HepG2 (cell line): ENCODE measurements around the gene CALM1. TPM values are rescaled to one million over a fixed set of nuclear protein-coding genes. Genes with fewer than 3 reads are reported as not detected.
A peak's percentile ranks its signal among the peaks of the same experiment; 100 is the strongest.

Experiments used
- BRCA1 ChIP-seq: sonication (generic); formaldehyde crosslinking; IDR thresholded peaks from 2 replicates; pipeline ENCODE4 v1.4.0; 2020; ENCODE audit warnings: missing genetic modification reagents
- ELF3 ChIP-seq: IDR thresholded peaks from 2 replicates; pipeline ENCODE4 v1.6.1; 2016; ENCODE audit warnings: missing genetic modification reagents, missing compliant biosample characterization
- FOXM1 ChIP-seq: sonication (generic); formaldehyde crosslinking; IDR thresholded peaks from 2 replicates; pipeline ENCODE4 v1.5.0; 2020; ENCODE audit warnings: missing genetic modification reagents
- KDM5A ChIP-seq: fragments of 200-600 bp; sonication (generic); IDR thresholded peaks from 2 replicates; pipeline ENCODE4 v1.7.0; 2018; ENCODE audit warnings: antibody characterized with exemption, mild to moderate bottlenecking, low read length, borderline replicate concordance
- KLF13 ChIP-seq: sonication (generic); formaldehyde crosslinking; IDR thresholded peaks from 2 replicates; pipeline ENCODE4 v1.4.0; 2020; ENCODE audit warnings: mild to moderate bottlenecking, missing genetic modification reagents
- MTF1 ChIP-seq: sonication (generic); formaldehyde crosslinking; IDR thresholded peaks from 2 replicates; pipeline ENCODE4 v1.5.0; 2020; ENCODE audit warnings: missing genetic modification reagents
- NFATC3 ChIP-seq: sonication (generic); formaldehyde crosslinking; IDR thresholded peaks from 2 replicates; pipeline ENCODE4 v1.5.1; 2020; ENCODE audit warnings: mild to moderate bottlenecking, missing genetic modification reagents
- NR2C2 ChIP-seq: sonication (generic); formaldehyde crosslinking; IDR thresholded peaks from 2 replicates; pipeline ENCODE4 v1.4.0; 2020; ENCODE audit warnings: missing genetic modification reagents, mild to moderate bottlenecking, moderate library complexity, borderline replicate concordance
- SMAD1 ChIP-seq: sonication (generic); formaldehyde crosslinking; IDR thresholded peaks from 2 replicates; pipeline ENCODE4 v1.4.0; 2020; ENCODE audit warnings: missing genetic modification reagents, low read depth, mild to moderate bottlenecking, borderline replicate concordance
- SRSF1 ChIP-seq: fragments of 200-400 bp; formaldehyde crosslinking; optimal IDR thresholded peaks from 2 replicates; pipeline ENCODE3; 2017; ENCODE audit warnings: mild to moderate bottlenecking, low read depth, low read length, moderate library complexity
- THYN1 ChIP-seq: sonication (generic); formaldehyde crosslinking; IDR thresholded peaks from 2 replicates; pipeline ENCODE4 v1.8.1; 2023; ENCODE audit warnings: low read depth, mild to moderate bottlenecking, moderate library complexity, missing genetic modification reagents, borderline replicate concordance
- ZBTB1 ChIP-seq: sonication (generic); formaldehyde crosslinking; IDR thresholded peaks from 2 replicates; pipeline ENCODE4 v1.4.0; 2020; ENCODE audit warnings: missing genetic modification reagents, borderline replicate concordance
- ZNF263 ChIP-seq: sonication (generic); formaldehyde crosslinking; IDR thresholded peaks from 2 replicates; pipeline ENCODE4 v1.4.0; 2020; ENCODE audit warnings: missing genetic modification reagents
- ZNF317 ChIP-seq: sonication (generic); formaldehyde crosslinking; IDR thresholded peaks from 2 replicates; pipeline ENCODE4 v1.5.0; 2020; ENCODE audit warnings: mild to moderate bottlenecking, missing genetic modification reagents
- ZNF446 ChIP-seq: sonication (generic); formaldehyde crosslinking; IDR thresholded peaks from 2 replicates; pipeline ENCODE4 v1.5.0; 2020; ENCODE audit warnings: mild to moderate bottlenecking, missing genetic modification reagents
- ZNF746 ChIP-seq: sonication (generic); formaldehyde crosslinking; IDR thresholded peaks from 2 replicates; pipeline ENCODE4 v1.8.0; 2022; ENCODE audit warnings: mild to moderate bottlenecking, missing genetic modification reagents
- ZNF776 ChIP-seq: sonication (generic); formaldehyde crosslinking; IDR thresholded peaks from 2 replicates; pipeline ENCODE4 v1.4.0; 2020; ENCODE audit warnings: mild to moderate bottlenecking, missing genetic modification reagents
- polyA plus RNA-seq, 8 experiments: library from polyadenylated mRNA; depleted of rRNA in 3 of 8; stranded (reverse) in 7 of 8; unstranded in 1 of 8; fragments of >200 nt; fragmentation: Illumina TruSeq in 4 of 8; extraction: Trizol in 4 of 8; gene quantifications; 2 replicates each; pipeline versions ENCODE4 v1.2.1 to v1.2.3, GENCODE V29; 2011 to 2016; ENCODE audit warnings: low read depth in 4 of 8, missing spikeins in 1 of 8, mixed read lengths in 1 of 8; ENCODE audit not compliant: insufficient read depth in 1 of 8
- total RNA-seq, 5 experiments: library from RNA; depleted of rRNA; stranded (reverse); fragments of >200 nt; fragmentation: Illumina TruSeq; extraction: Trizol; gene quantifications; 2 replicates each; pipeline ENCODE4 v1.2.3, GENCODE V29; 2016; ENCODE audit warnings: low read depth in 1 of 5
- TF ChIP-seq, protein P1 (sequence below): sonication (generic); formaldehyde crosslinking; conservative IDR thresholded peaks from 2 replicates; pipeline ENCODE4 v1.8.1; 2023; ENCODE audit warnings: missing genetic modification reagents
- TF ChIP-seq, protein P2 (sequence below): sonication (generic); formaldehyde crosslinking; IDR thresholded peaks from 2 replicates; pipeline ENCODE4 v1.4.0; 2020; ENCODE audit warnings: missing genetic modification reagents
- TF ChIP-seq, protein P3 (sequence below): sonication (generic); formaldehyde crosslinking; IDR thresholded peaks from 2 replicates; pipeline ENCODE4 v1.8.0; 2022; ENCODE audit warnings: mild to moderate bottlenecking, missing genetic modification reagents, moderate library complexity
- TF ChIP-seq, protein P4 (sequence below): sonication (generic); formaldehyde crosslinking; IDR thresholded peaks from 2 replicates; pipeline ENCODE4 v1.4.0; 2020; ENCODE audit warnings: missing genetic modification reagents, borderline replicate concordance

The CALM1 gene
- total and polyA plus RNA-seq, 2 of the 13 experiments (the other 11 are each of a cell fraction or from before 2014, with no cell fraction given): 110 to 238 TPM

DNA sequence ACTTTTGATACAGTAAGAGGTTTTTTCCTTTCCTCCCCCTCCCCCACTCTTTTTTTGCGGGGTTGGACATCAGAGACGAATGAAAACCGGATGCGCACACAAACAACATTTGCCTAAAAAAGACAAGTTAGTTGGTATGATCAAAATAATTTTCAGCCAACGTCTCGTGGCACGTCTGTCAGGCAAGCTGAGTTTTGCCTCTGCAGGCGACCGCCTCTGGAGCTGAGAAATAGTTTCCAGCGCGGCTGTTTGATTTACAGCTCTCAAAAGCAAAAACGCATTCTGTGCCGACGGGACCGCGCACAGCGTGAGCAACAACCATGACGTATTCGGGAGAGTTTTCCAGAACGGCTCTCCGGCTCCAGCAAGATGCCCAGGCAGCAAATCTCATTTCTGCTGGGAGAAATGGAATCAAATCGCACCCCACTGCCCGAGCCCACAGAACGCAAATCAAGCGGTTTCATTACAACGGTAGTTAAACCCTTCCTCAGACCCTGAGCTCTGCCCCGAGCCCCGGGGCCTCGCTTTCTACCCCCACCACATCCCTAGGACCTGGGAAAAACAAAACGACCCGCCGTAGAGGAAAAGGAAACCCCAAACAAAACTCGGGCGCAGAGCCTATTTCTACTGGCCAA, 14.2 kb upstream of the CALM1 start (continued):
- TF ChIP-seq KDM5A (peak; percentile 16; the same call in 1 of the 2 replicates), NR2C2 (no peak), KLF13 (0 out of 2 replicates have a peak, but pooled peaks have one; percentile 9), FOXM1 (CRISPR knock-in tag) (no peak), ZNF263 (CRISPR knock-in tag) (0 out of 2 replicates have a peak, but pooled peaks have one; percentile 3), ZNF746 (0 out of 2 replicates have a peak, but pooled peaks have one; percentile 4), ZNF776 (CRISPR knock-in tag) (0 out of 2 replicates have a peak, but pooled peaks have one; percentile 2), NFATC3 (CRISPR knock-in tag) (0 out of 2 replicates have a peak, but pooled peaks have one; percentile 18), MTF1 (CRISPR knock-in tag) (0 out of 2 replicates have a peak, but pooled peaks have one; percentile 12), SRSF1 (peak; percentile 18), ZBTB1 (no peak), BRCA1 (CRISPR knock-in tag) (no peak), THYN1 (CRISPR knock-in tag) (no peak), ELF3 (0 out of 2 replicates have a peak, but pooled peaks have one; percentile 10), ZNF446 (CRISPR knock-in tag) (no peak), ZNF317 (CRISPR knock-in tag) (0 out of 2 replicates have a peak, but pooled peaks have one; percentile 5), SMAD1 (CRISPR knock-in tag) (0 out of 2 replicates have a peak, but pooled peaks have one; percentile 13)
- TF ChIP-seq, protein P1, sequence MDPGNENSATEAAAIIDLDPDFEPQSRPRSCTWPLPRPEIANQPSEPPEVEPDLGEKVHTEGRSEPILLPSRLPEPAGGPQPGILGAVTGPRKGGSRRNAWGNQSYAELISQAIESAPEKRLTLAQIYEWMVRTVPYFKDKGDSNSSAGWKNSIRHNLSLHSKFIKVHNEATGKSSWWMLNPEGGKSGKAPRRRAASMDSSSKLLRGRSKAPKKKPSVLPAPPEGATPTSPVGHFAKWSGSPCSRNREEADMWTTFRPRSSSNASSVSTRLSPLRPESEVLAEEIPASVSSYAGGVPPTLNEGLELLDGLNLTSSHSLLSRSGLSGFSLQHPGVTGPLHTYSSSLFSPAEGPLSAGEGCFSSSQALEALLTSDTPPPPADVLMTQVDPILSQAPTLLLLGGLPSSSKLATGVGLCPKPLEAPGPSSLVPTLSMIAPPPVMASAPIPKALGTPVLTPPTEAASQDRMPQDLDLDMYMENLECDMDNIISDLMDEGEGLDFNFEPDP (CRISPR knock-in tag): no peak
- TF ChIP-seq, protein P2, sequence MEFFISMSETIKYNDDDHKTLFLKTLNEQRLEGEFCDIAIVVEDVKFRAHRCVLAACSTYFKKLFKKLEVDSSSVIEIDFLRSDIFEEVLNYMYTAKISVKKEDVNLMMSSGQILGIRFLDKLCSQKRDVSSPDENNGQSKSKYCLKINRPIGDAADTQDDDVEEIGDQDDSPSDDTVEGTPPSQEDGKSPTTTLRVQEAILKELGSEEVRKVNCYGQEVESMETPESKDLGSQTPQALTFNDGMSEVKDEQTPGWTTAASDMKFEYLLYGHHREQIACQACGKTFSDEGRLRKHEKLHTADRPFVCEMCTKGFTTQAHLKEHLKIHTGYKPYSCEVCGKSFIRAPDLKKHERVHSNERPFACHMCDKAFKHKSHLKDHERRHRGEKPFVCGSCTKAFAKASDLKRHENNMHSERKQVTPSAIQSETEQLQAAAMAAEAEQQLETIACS (CRISPR knock-in tag): peak; percentile 27
- TF ChIP-seq, protein P3, sequence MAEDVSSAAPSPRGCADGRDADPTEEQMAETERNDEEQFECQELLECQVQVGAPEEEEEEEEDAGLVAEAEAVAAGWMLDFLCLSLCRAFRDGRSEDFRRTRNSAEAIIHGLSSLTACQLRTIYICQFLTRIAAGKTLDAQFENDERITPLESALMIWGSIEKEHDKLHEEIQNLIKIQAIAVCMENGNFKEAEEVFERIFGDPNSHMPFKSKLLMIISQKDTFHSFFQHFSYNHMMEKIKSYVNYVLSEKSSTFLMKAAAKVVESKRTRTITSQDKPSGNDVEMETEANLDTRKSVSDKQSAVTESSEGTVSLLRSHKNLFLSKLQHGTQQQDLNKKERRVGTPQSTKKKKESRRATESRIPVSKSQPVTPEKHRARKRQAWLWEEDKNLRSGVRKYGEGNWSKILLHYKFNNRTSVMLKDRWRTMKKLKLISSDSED (CRISPR knock-in tag): 0 out of 2 replicates have a peak, but pooled peaks have one; percentile 1
- TF ChIP-seq, protein P4, sequence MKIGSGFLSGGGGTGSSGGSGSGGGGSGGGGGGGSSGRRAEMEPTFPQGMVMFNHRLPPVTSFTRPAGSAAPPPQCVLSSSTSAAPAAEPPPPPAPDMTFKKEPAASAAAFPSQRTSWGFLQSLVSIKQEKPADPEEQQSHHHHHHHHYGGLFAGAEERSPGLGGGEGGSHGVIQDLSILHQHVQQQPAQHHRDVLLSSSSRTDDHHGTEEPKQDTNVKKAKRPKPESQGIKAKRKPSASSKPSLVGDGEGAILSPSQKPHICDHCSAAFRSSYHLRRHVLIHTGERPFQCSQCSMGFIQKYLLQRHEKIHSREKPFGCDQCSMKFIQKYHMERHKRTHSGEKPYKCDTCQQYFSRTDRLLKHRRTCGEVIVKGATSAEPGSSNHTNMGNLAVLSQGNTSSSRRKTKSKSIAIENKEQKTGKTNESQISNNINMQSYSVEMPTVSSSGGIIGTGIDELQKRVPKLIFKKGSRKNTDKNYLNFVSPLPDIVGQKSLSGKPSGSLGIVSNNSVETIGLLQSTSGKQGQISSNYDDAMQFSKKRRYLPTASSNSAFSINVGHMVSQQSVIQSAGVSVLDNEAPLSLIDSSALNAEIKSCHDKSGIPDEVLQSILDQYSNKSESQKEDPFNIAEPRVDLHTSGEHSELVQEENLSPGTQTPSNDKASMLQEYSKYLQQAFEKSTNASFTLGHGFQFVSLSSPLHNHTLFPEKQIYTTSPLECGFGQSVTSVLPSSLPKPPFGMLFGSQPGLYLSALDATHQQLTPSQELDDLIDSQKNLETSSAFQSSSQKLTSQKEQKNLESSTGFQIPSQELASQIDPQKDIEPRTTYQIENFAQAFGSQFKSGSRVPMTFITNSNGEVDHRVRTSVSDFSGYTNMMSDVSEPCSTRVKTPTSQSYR (CRISPR knock-in tag): peak; percentile 17; the same call in 1 of the 2 replicates
